MM.1S (cell line): Measurements from ENCODE around the gene KAT14.
"Not testable (repeated sequence)": the region's sequence is repeated elsewhere in the genome, so short reads cannot be mapped to it uniquely, and the experiment has no call there.

ENCODE experiments used
- DNase-seq: peaks from one replicate; pipeline ENCODE4 v3.0.0-alpha.2; 2015
- H2AFZ ChIP-seq: fragments of 300-600 bp; sonication (generic); 2 replicates; pipeline ENCODE4 v1.6.0; 2016; ENCODE audit warnings: antibody characterized with exemption, low read length
- H3F3A ChIP-seq: fragments of 300-600 bp; sonication (generic); 2 replicates; pipeline ENCODE4 v1.6.1; 2016; ENCODE audit warnings: mild to moderate bottlenecking, antibody characterized with exemption, low read length, moderate library complexity, mixed read lengths; ENCODE audit not compliant: insufficient read depth
- H3K27ac ChIP-seq: fragments of 300-600 bp; sonication (generic); 2 replicates; pipeline ENCODE4 v1.5.1; 2016; ENCODE audit warnings: mild to moderate bottlenecking, low read length
- H3K27me3 ChIP-seq: fragments of 300-600 bp; sonication (generic); replicated peaks from 2 replicates; pipeline ENCODE4 v1.6.0; 2016; ENCODE audit warnings: low read length; ENCODE audit not compliant: insufficient read depth
- H3K36me3 ChIP-seq: fragments of 300-600 bp; sonication (generic); replicated peaks from 2 replicates; pipeline ENCODE4 v1.6.1; 2016; ENCODE audit warnings: mild to moderate bottlenecking, low read length, mixed read lengths; ENCODE audit not compliant: insufficient read depth
- H3K4me1 ChIP-seq: fragments of 300-600 bp; sonication (generic); 2 replicates; pipeline ENCODE4 v1.6.1; 2016; ENCODE audit warnings: low read length, mixed read lengths
- H3K4me2 ChIP-seq: fragments of 300-600 bp; sonication (generic); 2 replicates; pipeline ENCODE4 v1.6.0; 2016; ENCODE audit warnings: low read depth, low read length
- H3K4me3 ChIP-seq: fragments of 300-600 bp; sonication (generic); 2 replicates; pipeline ENCODE4 v1.5.1; 2016; ENCODE audit warnings: low read length, mixed read lengths
- H3K79me2 ChIP-seq: fragments of 300-600 bp; sonication (generic); 2 replicates; pipeline ENCODE4 v1.6.1; 2016; ENCODE audit warnings: mixed run types, low read length, mixed read lengths
- H3K9ac ChIP-seq: fragments of 300-600 bp; sonication (generic); 2 replicates; pipeline ENCODE4 v1.6.1; 2016; ENCODE audit warnings: low read length, mixed read lengths
- H3K9me2 ChIP-seq: fragments of 300-600 bp; sonication (generic); replicated peaks from 2 replicates; pipeline ENCODE4 v1.6.1; 2016; ENCODE audit warnings: mild to moderate bottlenecking, low read length, mixed read lengths; ENCODE audit not compliant: insufficient read depth
- H3K9me3 ChIP-seq: fragments of 300-600 bp; sonication (generic); replicated peaks from 2 replicates; pipeline ENCODE4 v1.6.1; 2016; ENCODE audit warnings: mild to moderate bottlenecking, low read length, mixed read lengths; ENCODE audit not compliant: insufficient read depth
- H4K20me1 ChIP-seq: fragments of 300-600 bp; sonication (generic); 2 replicates; pipeline ENCODE4 v1.6.1; 2016; ENCODE audit warnings: mild to moderate bottlenecking, low read length, moderate library complexity, mixed read lengths; ENCODE audit not compliant: insufficient read depth
- CTCF ChIP-seq: fragments of 300-600 bp; sonication (generic); IDR thresholded peaks from 2 replicates; pipeline ENCODE4 v1.5.1; 2016; ENCODE audit warnings: antibody characterized with exemption, low read length, mixed read lengths
- EZH2 ChIP-seq: fragments of 300-600 bp; sonication (generic); optimal IDR thresholded peaks from 2 replicates; pipeline ENCODE3; 2017; ENCODE audit warnings: low read depth, mild to moderate bottlenecking, antibody characterized with exemption, low read length, mixed read lengths
- EZH2phosphoT487 ChIP-seq: fragments of 300-600 bp; sonication (generic); IDR thresholded peaks from 2 replicates; pipeline ENCODE4 v1.6.1; 2018; ENCODE audit warnings: antibody characterized with exemption, low read length

The KAT14 gene

DNA sequence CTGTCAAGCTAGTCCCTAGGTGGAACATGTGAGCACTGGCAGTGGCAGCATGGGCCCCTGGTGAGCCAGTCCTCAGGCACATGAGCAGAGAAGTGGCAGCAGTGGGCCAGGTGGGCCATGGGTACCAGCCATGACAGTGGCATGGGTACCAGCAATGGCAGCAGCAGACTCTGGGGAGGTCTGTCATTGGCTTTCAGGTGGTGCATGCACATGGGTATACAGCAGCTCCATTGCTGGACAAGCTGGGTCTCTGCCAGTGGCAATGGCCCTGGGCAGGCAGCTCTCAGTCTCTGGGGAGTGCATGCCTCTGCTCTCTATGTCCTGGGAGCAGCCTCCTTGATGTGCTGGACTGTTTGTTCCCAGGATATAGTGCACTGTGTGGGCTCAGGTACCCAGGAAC is 65.3 kb downstream of the KAT14 start:
- no peaks in the 10 kb centered on the region for H3F3A ChIP-seq
- H4K20me1 ChIP-seq: no peaks in the 10 kb centered on the region
- H3K4me2 ChIP-seq: no peak overlapping the region
- H3K79me2 ChIP-seq: no peaks in the 10 kb centered on the region
- no peak overlapping the region for H2AFZ ChIP-seq
- no peak overlapping the region for H3K4me3 ChIP-seq
- no peaks in the 10 kb centered on the region for H3K9me3 ChIP-seq
- no peak overlapping the region for H3K27ac ChIP-seq
- DNase-seq: no peak
- H3K9ac ChIP-seq: no peak overlapping the region
- H3K4me1 ChIP-seq: no peaks in the 10 kb centered on the region
- H3K9me2 ChIP-seq: no peaks in the 10 kb centered on the region
- H3K27me3 ChIP-seq: no peaks in the 10 kb centered on the region
- no peak for TF ChIP-seq EZH2phosphoT487
- TF ChIP-seq CTCF: no peak
- no peak for TF ChIP-seq EZH2
- H3K36me3 ChIP-seq: no peaks in the 10 kb centered on the region

DNA sequence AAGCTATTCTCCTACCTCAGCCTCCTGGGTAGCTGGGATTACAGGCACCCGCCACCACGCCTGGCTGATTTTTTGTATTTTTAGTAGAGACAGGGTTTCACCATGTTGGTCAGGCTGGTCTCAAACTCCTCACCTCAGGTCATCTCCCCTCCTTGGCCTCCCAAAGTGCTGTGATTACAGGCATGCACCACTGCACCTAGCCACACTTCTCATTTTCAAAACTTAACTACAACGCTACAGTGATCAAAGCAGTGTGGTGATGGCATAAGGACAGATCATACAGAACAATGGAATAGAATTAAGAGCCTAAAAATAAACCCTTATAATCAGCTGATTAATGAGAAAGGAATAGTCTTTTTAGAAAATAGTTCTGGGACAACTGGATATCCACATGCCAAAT is 66.0 kb downstream of the KAT14 start:
- H3K9me3 ChIP-seq, H3K4me1 ChIP-seq, H3K27ac ChIP-seq, H3K9ac ChIP-seq, H2AFZ ChIP-seq, H3K27me3 ChIP-seq, H3K4me2 ChIP-seq, DNase-seq, H3K4me3 ChIP-seq, H3K36me3 ChIP-seq, H4K20me1 ChIP-seq, H3K79me2 ChIP-seq, H3F3A ChIP-seq, H3K9me2 ChIP-seq: not testable (repeated sequence)

DNA sequence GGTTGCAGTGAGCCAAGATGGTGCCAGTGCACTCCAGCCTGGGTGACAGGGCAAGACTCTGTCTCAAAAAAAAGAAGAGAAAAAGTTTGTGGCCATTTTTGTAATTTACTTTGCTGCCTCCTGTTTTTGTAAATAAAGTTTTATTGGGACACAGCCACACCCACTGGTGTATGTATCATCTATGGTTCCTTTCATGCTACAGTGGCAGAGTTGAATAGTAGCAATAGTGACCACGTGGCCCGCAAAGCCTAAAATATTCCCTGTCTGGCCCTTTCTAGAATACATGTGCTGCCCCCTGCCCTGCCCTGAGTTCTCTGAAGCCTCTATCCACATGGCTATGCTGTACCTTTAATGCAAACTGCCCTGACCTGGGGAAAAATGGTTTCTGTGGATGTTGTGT is 75.3 kb downstream of the KAT14 start:
- TF ChIP-seq CTCF: no peak
- TF ChIP-seq EZH2: no peak
- TF ChIP-seq EZH2phosphoT487: no peak
- Histone ChIP-seq H3K27ac (no peak overlapping the region), H3K4me1 (no peaks in the 10 kb centered on the region), H3K79me2 (no peaks in the 10 kb centered on the region), H3F3A (no peaks in the 10 kb centered on the region), H3K9me2 (no peaks in the 10 kb centered on the region), H3K9ac (no peak overlapping the region), H3K36me3 (no peaks in the 10 kb centered on the region), H3K27me3 (no peaks in the 10 kb centered on the region), H4K20me1 (no peaks in the 10 kb centered on the region), H3K4me3 (no peak overlapping the region), H2AFZ (no peak overlapping the region), H3K9me3 (no peaks in the 10 kb centered on the region), H3K4me2 (no peak overlapping the region)
- DNase-seq: no peak

DNA sequence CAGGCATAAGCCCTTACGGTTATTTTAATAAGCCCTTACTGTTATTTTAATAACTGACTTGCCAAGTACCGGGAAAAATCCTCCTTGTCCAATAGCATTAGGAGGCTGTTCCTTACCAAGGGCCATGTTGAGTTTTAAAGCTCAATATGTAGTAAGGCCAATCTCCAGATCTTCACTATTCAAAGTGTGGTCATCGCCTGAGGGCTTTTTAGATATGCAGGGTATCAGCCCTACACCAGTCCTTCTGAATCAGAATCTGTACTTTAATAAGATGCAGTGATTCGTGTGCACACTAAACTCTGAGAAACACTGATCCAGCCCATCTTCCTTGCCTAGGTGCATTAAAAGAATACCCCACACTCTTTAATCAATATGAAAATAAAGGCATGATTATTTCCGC is 77.9 kb downstream of the KAT14 start:
- Histone ChIP-seq H3K4me2 (no peak overlapping the region), H3K4me3 (no peak overlapping the region), H3K9ac (no peak overlapping the region), H3K4me1 (no peaks in the 10 kb centered on the region), H3K27ac (no peak overlapping the region), H3K9me3 (no peaks in the 10 kb centered on the region), H3K9me2 (no peaks in the 10 kb centered on the region), H4K20me1 (no peaks in the 10 kb centered on the region), H3K36me3 (no peaks in the 10 kb centered on the region), H3K27me3 (no peaks in the 10 kb centered on the region), H2AFZ (no peak overlapping the region), H3K79me2 (no peaks in the 10 kb centered on the region), H3F3A (no peaks in the 10 kb centered on the region)
- no peak for TF ChIP-seq EZH2phosphoT487
- TF ChIP-seq EZH2: no peak
- TF ChIP-seq CTCF: no peak
- no peak for DNase-seq
